Ascending aorta (tissue), 2 donors: Measurements from ENCODE around the gene RFX3. TPM values are rescaled to one million over a fixed set of nuclear protein-coding genes. Genes with fewer than 3 reads are reported as not detected.

Experiments
- DNase-seq, 2 donors: peaks; one replicate each; pipeline ENCODE4 v3.0.0-alpha.2; 2019; ENCODE audit warnings: low spot score in 2 of 2
- H3K27ac ChIP-seq, 2 donors: fragments of 200-600 bp; sonication (generic); one replicate each; pipeline ENCODE4 v1.5.1; 2016 to 2017; ENCODE audit warnings: mild to moderate bottlenecking in 1 of 2
- H3K27me3 ChIP-seq: fragments of 200-600 bp; sonication (generic); one replicate; pipeline ENCODE4 v1.5.1; 2017
- H3K36me3 ChIP-seq, 2 donors: fragments of 200-600 bp; sonication (generic); one replicate each; pipeline ENCODE4 v1.5.1; 2016
- H3K4me1 ChIP-seq, 2 donors: fragments of 200-600 bp; sonication (generic); one replicate each; pipeline ENCODE4 v1.5.1; 2016 to 2017; ENCODE audit warnings: mild to moderate bottlenecking in 1 of 2
- H3K4me3 ChIP-seq, 2 donors: fragments of 200-600 bp; sonication (generic); one replicate each; pipeline ENCODE4 v1.5.1; 2016 to 2017; ENCODE audit warnings: mild to moderate bottlenecking in 1 of 2
- H3K9me3 ChIP-seq, 2 donors: fragments of 200-600 bp; sonication (generic); one replicate each; pipeline ENCODE4 v1.5.1; 2016
- CTCF ChIP-seq, 3 experiments: fragments of 200-600 bp in 2 of 3; fragments of 450-650 bp in 1 of 3; sonication (generic) in 2 of 3; IDR thresholded peaks; one replicate each; pipeline ENCODE4 v1.5.1; 2016 to 2019; ENCODE audit warnings: antibody characterized with exemption in 3 of 3, mild to moderate bottlenecking in 1 of 3, moderate library complexity in 1 of 3
- intact Hi-C: fragments of 100-400 bp; cut with DNase I; formaldehyde crosslinking; loops from one replicate; pipeline ENCODE4 v1.15.1; 2023
- total RNA-seq: library from RNA; depleted of rRNA; stranded (reverse); fragments of >200 nt; gene quantifications from one replicate; pipeline ENCODE4 v1.1.0, GENCODE V29; 2016

The RFX3 gene
- total RNA-seq, 1 donor from 2014 or later, result 4.0 TPM

GRCh38 chr9:3337515-3338225 is 188.1 kb downstream of the RFX3 start:
- Histone ChIP-seq H3K27ac (no peak overlapping the region), H3K4me3 (no peak overlapping the region), H3K27me3 (no peaks in the 10 kb centered on the region), H3K4me1 (no peaks in the 10 kb centered on the region), H3K36me3 (no peaks in the 10 kb centered on the region), H3K9me3 (no peaks in the 10 kb centered on the region)
- intact Hi-C loops, result no loop called here
- DNase-seq, result no peak
- no peak for TF ChIP-seq CTCF (IDR thresholded peaks at IDR 0.05)

GRCh38 chr9:3336951-3337350 is 188.8 kb downstream of the RFX3 start:
- Histone ChIP-seq H3K9me3 (no peaks in the 10 kb centered on the region), H3K27ac (no peak overlapping the region)

GRCh38 chr9:3332802-3333201 is 193.0 kb downstream of the RFX3 start:
- Histone ChIP-seq H3K27me3 (no peaks in the 10 kb centered on the region), H3K27ac (no peak overlapping the region), H3K4me1 (no peaks in the 10 kb centered on the region), H3K4me3 (no peak overlapping the region), H3K9me3 (no peaks in the 10 kb centered on the region), H3K36me3 (no peaks in the 10 kb centered on the region)
- intact Hi-C loops, result no loop called here
- TF ChIP-seq CTCF (IDR thresholded peaks at IDR 0.05), result no peak
- DNase-seq, result no peak

More at GRCh38 chr9:3336951-3337350, 188.8 kb downstream of the RFX3 start:
- TF ChIP-seq CTCF (IDR thresholded peaks at IDR 0.05), result no peak
- Histone ChIP-seq H3K4me3 (no peak overlapping the region), H3K27me3 (no peaks in the 10 kb centered on the region), H3K4me1 (no peaks in the 10 kb centered on the region), H3K36me3 (no peaks in the 10 kb centered on the region)
- no peak for DNase-seq
- intact Hi-C loops, result no loop called here

- Histone ChIP-seq H3K4me3 (no peak overlapping the region), H3K27me3 (no peaks in the 10 kb centered on the region), H3K4me1 (no peaks in the 10 kb centered on the region), H3K36me3 (no peaks in the 10 kb centered on the region), H3K9me3 (no peaks in the 10 kb centered on the region), H3K27ac (no peak overlapping the region)
- intact Hi-C loops, result no loop called here
- DNase-seq, result no peak
- TF ChIP-seq CTCF (IDR thresholded peaks at IDR 0.05), result no peak
Measured at GRCh38 chr9:3331801-3332200, 194.0 kb downstream of the RFX3 start.

- Histone ChIP-seq H3K9me3 (no peaks in the 10 kb centered on the region), H3K27me3 (no peaks in the 10 kb centered on the region), H3K36me3 (no peaks in the 10 kb centered on the region), H3K4me3 (no peak overlapping the region), H3K4me1 (no peaks in the 10 kb centered on the region), H3K27ac (no peak overlapping the region)
- no peak for DNase-seq
- intact Hi-C loops, result no loop called here
- no peak for TF ChIP-seq CTCF (IDR thresholded peaks at IDR 0.05)
Measured at GRCh38 chr9:3330792-3331420, 194.9 kb downstream of the RFX3 start.
